SK-N-SH (cell line): ENCODE results near the gene TEX38.

Experiments used
- TF ChIP-seq, protein P1 (sequence below): fragments of 200-600 bp; sonication (generic); IDR thresholded peaks from 2 replicates; pipeline ENCODE4 v1.6.1; 2017; ENCODE audit warnings: antibody characterized with exemption, mild to moderate bottlenecking, moderate library complexity
- TF ChIP-seq, protein P2 (sequence below): fragments of 150-350 bp; IDR thresholded peaks from 2 replicates; pipeline ENCODE4 v1.6.1; 2017; ENCODE audit warnings: antibody characterized with exemption, low read length, low read depth, borderline replicate concordance

DNA sequence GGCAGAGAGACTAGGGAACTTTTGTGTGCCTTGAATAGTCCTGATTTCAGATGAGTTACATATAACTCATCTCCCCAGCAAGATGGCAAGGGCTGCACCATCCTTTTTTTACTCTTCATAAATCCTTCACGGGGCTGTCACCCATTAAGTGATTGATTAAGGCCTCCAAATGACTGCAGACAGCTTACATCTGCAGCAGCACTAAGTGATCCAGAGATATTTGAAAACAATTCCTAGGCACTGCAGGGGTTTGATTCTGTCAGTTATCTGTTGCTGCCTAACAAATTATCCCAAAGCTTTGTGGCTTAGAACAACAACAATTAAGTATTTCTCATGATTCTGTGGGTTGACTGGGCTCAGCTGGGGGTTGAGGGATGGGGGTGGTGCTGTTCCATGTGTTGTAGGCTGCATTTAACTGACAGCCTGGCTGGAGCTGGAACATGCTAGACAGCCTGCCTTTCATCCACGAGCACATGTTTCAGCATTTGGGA lies 19.3 kb downstream of the TEX38 start:
- TF ChIP-seq, protein P1, sequence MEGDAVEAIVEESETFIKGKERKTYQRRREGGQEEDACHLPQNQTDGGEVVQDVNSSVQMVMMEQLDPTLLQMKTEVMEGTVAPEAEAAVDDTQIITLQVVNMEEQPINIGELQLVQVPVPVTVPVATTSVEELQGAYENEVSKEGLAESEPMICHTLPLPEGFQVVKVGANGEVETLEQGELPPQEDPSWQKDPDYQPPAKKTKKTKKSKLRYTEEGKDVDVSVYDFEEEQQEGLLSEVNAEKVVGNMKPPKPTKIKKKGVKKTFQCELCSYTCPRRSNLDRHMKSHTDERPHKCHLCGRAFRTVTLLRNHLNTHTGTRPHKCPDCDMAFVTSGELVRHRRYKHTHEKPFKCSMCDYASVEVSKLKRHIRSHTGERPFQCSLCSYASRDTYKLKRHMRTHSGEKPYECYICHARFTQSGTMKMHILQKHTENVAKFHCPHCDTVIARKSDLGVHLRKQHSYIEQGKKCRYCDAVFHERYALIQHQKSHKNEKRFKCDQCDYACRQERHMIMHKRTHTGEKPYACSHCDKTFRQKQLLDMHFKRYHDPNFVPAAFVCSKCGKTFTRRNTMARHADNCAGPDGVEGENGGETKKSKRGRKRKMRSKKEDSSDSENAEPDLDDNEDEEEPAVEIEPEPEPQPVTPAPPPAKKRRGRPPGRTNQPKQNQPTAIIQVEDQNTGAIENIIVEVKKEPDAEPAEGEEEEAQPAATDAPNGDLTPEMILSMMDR: no peak
- TF ChIP-seq, protein P2, sequence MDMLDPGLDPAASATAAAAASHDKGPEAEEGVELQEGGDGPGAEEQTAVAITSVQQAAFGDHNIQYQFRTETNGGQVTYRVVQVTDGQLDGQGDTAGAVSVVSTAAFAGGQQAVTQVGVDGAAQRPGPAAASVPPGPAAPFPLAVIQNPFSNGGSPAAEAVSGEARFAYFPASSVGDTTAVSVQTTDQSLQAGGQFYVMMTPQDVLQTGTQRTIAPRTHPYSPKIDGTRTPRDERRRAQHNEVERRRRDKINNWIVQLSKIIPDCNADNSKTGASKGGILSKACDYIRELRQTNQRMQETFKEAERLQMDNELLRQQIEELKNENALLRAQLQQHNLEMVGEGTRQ: no peak
